H1 (cell line): ENCODE data around the gene MEX3D. TPM values are rescaled to one million over a fixed set of nuclear protein-coding genes. Genes with fewer than 3 reads are reported as not detected.

Source experiments
- ASH2L ChIP-seq: fragments of 200-600, 300-600 bp; sonication (generic); IDR thresholded peaks from one replicate; pipeline ENCODE4 v1.7.1; 2017; ENCODE audit warnings: low read length
- TAF7 ChIP-seq: optimal IDR thresholded peaks from 2 replicates; pipeline ENCODE3; 2011; ENCODE audit warnings: low read depth, mild to moderate bottlenecking, inconsistent platforms, low read length, moderate library complexity, borderline replicate concordance
- polyA plus RNA-seq, 7 experiments: library from polyadenylated mRNA; depleted of rRNA in 3 of 7; stranded (reverse) in 5 of 7; unstranded in 2 of 7; fragments of >200 nt in 5 of 7; fragments of 200-250 nt in 2 of 7; gene quantifications; 1 replicate in 5 of 7; 2 replicates in 1 of 7; 4 replicates in 1 of 7; pipeline versions ENCODE4 v1.2.1 to v1.2.3, GENCODE V29; 2011 to 2013; ENCODE audit warnings: missing spikeins in 2 of 7, mixed read lengths in 2 of 7
- total RNA-seq: library from RNA; stranded (reverse); fragmentation: NEBNext Ultra II Directional; extraction: Animal tissue kit (Norgen Biotek cat#: 25700); gene quantifications from 2 replicates; pipeline ENCODE4 v1.2.1, GENCODE V29; 2021

Gene MEX3D
- total and polyA plus RNA-seq, 2 of the 8 experiments (the other 6 are each of a cell fraction or from before 2014, with no cell fraction given), result 20.8 to 78.8 TPM

- TF ChIP-seq TAF7, result no peak
- no peak for TF ChIP-seq ASH2L
- TF ChIP-seq, all 59 proteins: peak for 0
Measured at GRCh38 chr19:1577090-1577928, 9.2 kb upstream of the MEX3D start (continued).
